ENCODE results near the gene NAV3. TPM values are rescaled to one million over a fixed set of nuclear protein-coding genes. Genes with fewer than 3 reads are reported as not detected.

Gene NAV3
- total and polyA plus RNA-seq, 4 donors: 0.22 to 1.7 (median 0.71) TPM

- Histone ChIP-seq H3K9ac (ENCODE audit: low read depth in 1 of 2, low read length in 2 of 2) (no peak overlapping the region), H3K9me3 (ENCODE audit: control insufficient read depth in 4 of 4, low read length in 3 of 4) (no peaks in the 10 kb centered on the region), H3K36me3 (ENCODE audit: control insufficient read depth in 4 of 4, insufficient read depth in 3 of 4, low read depth in 1 of 4, low read length in 3 of 4) (no peaks in the 10 kb centered on the region), H3K27ac (ENCODE audit: low read depth in 1 of 2, low read length in 2 of 2) (no peak overlapping the region), H3K4me3 (ENCODE audit: low read depth in 1 of 3, low read length in 3 of 3) (no peak overlapping the region), H3K4me1 (ENCODE audit: control insufficient read depth in 4 of 4, insufficient read depth in 4 of 4, low read length in 3 of 4) (peaks cover 1 to 16% (median 8%) of the 10 kb centered on the region in 4 donors), H3K27me3 (ENCODE audit: control insufficient read depth in 4 of 4, insufficient read depth in 4 of 4, low read length in 3 of 4) (no peaks in the 10 kb centered on the region)
- TF ChIP-seq ATF3 (IDR thresholded peaks at IDR 0.05) (no peak), NR2F2 (IDR thresholded peaks at IDR 0.05) (no peak), FOXA2 (IDR thresholded peaks at IDR 0.05) (no peak), JUND (IDR thresholded peaks at IDR 0.05) (no peak), MAX (IDR thresholded peaks at IDR 0.05) (no peak), YY1 (IDR thresholded peaks at IDR 0.05) (no peak), ZBTB33 (IDR thresholded peaks at IDR 0.05) (no peak), SP1 (IDR thresholded peaks at IDR 0.05) (no peak), TAF1 (conservative IDR thresholded peaks at IDR 0.05) (no peak), GABPA (IDR thresholded peaks at IDR 0.05 in 1 of 2, conservative IDR thresholded peaks at IDR 0.05 in 1 of 2) (no peak), EGR1 (IDR thresholded peaks at IDR 0.05; ENCODE audit: low read depth in 2 of 2) (no peak), RAD21 (IDR thresholded peaks at IDR 0.05) (no peak), CTCF (IDR thresholded peaks at IDR 0.05; ENCODE audit: low read depth, low read length, missing input control) (no peak), HNF4G (IDR thresholded peaks at IDR 0.05) (no peak), FOXA1 (IDR thresholded peaks at IDR 0.05) (no peak), HNF4A (conservative IDR thresholded peaks at IDR 0.05) (no peak), RXRA (IDR thresholded peaks at IDR 0.05) (no peak), REST (IDR thresholded peaks at IDR 0.05) (no peak)
- 88% methylated on average over 4 of the region's 4 CpGs for WGBS
- DNase-seq (ENCODE audit: low spot score): no peak
Observed at GRCh38 chr12:77845831-77846230, 15.1 kb downstream of the NAV3 start.
